CMK (cell line): ENCODE results near the gene CLOCK.
A peak's percentile ranks its signal among the peaks of the same experiment; 100 is the strongest.
"Not testable (repeated sequence)": the region's sequence is repeated elsewhere in the genome, so short reads cannot be mapped to it uniquely, and the experiment has no call there.

Experiments
- DNase-seq: peaks from one replicate; pipeline ENCODE4 v3.0.0-alpha.2; 2010; ENCODE audit warnings: low read depth

CLOCK gene, protein sequence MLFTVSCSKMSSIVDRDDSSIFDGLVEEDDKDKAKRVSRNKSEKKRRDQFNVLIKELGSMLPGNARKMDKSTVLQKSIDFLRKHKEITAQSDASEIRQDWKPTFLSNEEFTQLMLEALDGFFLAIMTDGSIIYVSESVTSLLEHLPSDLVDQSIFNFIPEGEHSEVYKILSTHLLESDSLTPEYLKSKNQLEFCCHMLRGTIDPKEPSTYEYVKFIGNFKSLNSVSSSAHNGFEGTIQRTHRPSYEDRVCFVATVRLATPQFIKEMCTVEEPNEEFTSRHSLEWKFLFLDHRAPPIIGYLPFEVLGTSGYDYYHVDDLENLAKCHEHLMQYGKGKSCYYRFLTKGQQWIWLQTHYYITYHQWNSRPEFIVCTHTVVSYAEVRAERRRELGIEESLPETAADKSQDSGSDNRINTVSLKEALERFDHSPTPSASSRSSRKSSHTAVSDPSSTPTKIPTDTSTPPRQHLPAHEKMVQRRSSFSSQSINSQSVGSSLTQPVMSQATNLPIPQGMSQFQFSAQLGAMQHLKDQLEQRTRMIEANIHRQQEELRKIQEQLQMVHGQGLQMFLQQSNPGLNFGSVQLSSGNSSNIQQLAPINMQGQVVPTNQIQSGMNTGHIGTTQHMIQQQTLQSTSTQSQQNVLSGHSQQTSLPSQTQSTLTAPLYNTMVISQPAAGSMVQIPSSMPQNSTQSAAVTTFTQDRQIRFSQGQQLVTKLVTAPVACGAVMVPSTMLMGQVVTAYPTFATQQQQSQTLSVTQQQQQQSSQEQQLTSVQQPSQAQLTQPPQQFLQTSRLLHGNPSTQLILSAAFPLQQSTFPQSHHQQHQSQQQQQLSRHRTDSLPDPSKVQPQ

DNA sequence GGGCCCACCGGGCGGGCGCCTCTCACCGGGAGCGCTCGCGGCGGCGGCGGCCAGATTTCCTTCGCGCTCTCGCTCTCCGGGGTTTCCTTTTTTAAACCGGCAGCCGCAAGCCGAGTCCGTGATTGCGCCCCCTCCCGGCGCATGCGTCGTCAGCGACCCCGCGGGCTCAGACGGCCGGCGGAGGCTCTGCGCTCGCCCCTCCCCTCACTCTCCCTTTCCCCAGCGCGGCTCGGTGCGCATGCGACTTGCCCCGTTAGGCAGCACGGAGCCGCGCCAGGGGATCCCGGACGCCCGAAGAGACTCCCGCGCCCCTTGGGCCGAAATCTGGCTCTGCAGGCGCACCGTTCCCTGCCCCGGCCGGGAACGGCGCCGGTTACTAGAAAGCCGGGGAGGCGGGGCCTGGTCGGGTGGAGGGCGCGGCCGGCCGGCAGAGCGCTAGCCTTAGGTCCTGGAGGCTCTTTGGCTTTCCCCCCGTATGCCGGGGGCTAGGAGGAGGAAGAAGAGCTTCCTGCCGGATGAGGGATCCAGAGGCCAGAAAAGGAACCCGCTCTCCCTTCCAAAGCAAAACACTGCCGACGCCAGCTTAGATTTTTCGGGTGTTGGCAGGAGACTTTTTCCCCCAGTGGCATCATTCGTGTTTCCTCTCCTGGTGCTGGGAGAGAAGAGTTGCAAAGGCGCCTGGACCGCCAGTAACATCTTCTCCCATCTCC is at the start of gene CLOCK:
CLOCK (minus strand) TSS at position 154 of the 710 bp plus-strand sequence. CDS start 64,124 bp downstream, outside the sequence.
- DNase-seq, result peak; percentile 55

DNA sequence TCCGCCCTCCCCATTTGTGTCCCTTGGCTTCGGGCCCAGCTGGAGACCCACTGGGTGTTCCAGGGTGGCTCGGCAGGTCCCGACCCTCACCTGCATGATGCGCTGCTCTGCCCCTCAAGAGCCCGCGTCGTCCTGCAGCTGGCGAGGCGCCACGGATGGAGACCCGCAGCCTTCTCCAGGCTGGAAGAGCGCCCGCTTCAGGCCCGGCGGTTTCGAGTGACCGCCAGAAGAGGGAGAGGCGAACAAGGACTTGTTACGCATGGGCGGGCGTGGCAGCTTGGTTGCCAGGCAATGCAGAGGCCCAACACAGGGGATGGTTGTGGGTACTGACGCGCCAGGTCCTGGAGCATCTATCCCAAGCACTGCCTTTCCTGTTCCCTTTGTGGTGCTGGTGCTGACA is 45.3 kb upstream of the CLOCK start, which contains the start of gene PDCL2:
PDCL2 (minus strand) TSS at position 232 of the 400 bp plus-strand sequence; CDS start at position 96, 136 bp downstream.
- DNase-seq, result no peak

DNA sequence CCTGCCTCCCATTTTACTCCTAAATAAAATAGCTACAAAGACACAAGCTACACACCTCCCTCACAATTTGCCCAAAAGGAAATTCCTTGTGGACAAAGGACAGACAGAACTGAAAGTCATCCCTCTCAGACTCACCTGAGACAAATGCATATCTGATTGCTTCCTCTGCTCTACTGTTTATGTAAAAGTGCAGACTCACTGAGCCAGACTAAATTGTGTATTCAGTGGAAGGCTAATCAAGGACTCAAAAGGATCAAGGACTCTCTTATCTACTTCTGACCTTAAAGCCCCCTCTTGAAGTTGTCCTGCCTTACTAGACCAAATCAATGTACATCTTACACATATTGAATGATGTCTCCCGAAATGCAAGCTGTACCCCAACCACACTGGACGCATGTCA is 41.5 kb upstream of the CLOCK start:
- no peak for DNase-seq

DNA sequence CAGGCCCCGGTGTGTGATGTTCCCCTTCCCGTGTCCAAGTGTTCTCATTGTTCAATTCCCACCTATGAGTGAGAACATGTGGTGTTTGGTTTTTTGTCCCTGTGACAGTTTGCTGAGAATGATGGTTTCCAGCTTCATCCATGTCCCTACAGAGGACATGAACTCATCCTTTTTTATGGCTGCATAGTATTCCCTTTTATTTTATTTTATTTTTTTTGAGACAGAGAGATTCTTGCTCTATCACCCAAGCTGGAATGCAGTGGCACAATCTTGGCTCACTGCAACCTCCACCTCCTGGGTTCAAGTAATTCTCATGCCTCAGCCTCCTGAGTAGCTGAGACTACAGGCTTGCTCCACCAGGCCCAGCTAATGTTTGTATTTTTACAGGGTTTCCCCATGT is 36.1 kb upstream of the CLOCK start:
- not testable (repeated sequence) for DNase-seq

DNA sequence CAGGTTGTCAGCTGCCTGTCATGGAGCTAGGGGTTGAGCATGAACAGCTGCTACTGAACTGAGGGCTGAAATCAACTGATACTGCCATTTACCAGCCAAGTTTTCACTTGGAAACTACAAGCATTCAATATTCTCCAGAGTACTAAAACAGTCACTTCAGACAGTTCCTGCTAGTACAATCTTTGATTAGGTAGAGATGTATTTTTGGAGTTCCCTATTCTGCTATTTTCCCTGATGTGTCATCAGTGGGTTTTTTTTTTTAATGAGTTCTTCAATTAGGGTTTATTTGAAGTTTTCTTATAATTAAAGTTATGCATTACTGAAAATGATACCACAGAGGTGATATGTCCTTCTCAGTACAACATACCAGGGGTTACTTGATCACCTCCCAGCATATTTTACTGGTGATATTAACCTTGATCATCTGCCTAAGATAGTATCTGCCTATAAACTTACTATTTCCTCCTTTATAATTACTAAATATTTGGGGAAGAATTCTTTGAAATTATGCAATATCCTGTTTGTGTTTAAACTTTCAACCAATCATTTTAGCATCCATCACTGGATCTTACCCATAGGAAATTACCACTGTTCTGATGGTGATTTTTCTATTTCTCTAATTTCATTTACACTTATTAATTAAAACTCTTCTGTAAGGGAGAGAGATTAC is 31.8 kb upstream of the CLOCK start:
- DNase-seq, result no peak

DNA sequence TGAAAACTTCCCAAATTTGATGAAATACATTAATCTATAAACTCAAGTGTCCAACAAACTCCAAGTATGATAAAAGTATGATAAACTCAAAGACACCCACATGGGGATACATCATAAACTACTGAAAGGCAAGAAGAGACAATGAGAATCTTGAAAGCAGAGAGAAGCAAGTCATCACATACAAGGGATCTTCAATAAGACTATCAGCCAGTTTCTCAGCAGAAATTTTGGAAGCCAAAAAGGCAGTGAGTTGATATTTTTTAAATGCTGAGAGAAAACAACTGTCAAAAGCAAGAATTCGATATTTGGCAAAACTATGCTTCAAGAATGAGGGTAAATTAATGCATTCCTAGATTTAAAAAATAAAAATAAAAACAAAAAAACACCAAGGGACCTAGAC is 28.8 kb upstream of the CLOCK start:
- no peak for DNase-seq

DNA sequence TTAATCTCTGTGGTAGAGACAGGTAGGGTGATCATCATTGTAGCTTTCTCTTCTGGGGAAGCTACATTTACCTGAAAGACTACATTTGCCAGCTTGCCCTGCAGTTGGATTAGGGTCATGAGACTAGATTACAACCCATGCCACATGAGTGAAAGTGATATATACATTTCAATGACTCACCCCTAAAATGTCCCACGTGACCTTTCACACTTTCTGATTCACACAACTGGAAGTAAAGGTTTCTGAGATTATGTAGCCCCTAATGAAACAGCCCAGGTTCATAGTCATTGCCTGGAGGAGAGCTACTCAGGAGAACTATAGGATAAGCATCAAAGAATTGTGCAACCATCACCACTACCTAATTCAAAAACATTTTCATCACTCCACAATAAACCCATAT is 27.5 kb upstream of the CLOCK start:
- no peak for DNase-seq

DNA sequence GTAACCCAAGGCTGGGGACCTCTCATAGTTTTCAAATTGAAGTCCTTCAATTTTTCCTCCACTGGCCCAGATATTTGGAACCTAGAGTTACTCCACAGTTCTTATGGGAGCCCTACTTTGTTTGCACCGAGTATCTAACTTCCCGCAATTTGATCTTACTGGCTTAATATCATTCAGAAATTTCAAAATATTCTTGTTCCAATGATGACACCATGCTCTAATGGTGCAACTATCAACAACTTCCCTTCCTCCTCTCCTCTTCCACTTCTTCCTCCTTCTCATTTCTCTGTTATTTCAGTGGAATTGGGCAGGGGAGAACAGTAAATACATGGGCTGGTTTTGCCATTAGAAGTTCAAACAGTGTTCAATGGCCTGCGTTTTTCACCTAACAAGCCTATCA is 25.1 kb upstream of the CLOCK start:
- DNase-seq, result no peak

DNA sequence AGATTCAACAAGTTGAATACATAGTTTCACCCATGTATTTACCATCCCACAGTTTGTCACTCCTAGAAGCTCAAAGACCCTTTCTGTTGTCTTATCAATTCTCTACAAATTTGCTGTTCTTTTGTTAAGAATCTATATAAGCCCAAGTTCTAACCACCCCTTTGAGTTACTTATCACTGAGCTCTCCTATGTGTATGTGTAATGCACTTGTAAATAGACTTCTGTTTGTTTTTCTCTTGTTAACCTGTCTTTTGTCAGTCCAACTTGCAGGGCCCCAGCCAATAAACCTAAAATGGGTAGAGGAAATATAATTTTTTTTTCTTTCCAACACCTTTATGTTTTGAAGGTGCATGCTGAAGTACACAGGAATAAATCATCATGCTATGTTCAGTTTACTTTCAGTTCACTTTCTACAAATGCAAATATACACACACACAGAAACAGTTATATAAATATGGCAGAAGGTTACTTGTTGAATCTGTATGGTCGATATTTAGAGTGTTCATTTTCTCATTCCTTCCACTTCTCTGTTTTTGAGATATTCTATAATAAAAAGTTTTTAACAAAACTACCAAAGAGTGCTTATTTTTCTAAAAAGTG is 22.3 kb upstream of the CLOCK start:
- DNase-seq, result no peak

DNA sequence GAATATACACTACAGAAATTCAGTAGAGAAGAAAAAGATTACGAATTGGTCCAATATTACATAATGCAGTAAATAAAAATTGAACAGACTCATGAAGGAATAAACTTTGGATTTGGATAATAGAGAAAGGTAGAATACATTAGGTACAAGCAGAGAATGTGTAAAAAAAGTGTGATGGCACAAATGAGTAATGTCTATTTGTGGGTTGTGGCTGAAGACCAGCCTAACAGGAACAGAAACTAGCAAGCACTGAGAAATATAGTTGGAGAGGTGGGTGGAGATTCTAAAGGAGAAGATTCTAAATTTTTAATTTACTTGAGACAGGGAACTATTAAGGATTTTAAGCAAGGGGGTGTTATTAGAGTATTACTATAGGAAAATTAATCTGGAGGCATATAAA is 15.2 kb upstream of the CLOCK start:
- DNase-seq, result no peak

DNA sequence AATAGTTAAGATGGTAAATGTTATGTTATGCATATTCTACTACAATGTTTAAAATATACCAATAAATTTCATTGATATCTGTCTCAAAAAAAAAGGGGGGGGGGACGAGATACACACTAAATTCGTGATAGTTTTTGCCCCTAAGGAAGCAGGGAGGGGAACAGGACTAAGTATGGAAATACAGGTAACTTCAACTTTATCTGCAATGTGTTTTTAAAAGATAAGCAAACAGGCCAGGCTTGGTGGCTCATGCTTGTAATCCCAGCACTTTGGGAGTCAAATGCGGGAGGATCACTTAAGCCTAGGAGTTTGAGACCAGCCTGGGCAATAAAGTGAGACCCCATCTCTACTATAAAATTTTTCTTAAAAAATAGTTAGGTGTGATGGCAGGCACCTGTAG is 13.4 kb upstream of the CLOCK start:
- DNase-seq, result no peak

DNA sequence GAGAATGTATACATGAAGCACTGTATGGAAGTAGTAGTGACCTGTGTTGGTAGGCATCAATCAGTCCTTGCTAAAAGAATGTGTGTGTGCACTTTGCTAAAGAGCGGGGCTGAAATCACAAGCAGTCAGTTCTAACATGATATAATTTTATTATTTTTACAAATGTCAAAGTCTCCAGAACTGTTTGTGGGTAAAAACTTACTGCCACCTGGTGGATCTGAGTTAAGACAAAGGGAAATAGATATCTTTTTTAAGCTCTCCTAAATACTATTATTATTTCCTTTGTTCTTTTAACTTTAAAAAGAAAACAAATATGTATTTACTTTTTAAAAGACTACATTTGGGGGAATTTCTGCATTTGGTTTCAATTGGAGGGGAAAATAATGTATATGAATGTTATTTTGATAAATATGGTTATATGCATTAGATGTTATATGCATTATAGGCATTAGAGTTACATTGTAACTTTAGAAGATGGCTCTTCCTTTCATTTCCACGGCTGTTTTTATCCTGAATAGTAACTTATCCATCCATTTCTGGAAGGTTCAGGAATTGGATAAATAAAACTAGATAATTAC is 7.8 kb upstream of the CLOCK start:
- no peak for DNase-seq

DNA sequence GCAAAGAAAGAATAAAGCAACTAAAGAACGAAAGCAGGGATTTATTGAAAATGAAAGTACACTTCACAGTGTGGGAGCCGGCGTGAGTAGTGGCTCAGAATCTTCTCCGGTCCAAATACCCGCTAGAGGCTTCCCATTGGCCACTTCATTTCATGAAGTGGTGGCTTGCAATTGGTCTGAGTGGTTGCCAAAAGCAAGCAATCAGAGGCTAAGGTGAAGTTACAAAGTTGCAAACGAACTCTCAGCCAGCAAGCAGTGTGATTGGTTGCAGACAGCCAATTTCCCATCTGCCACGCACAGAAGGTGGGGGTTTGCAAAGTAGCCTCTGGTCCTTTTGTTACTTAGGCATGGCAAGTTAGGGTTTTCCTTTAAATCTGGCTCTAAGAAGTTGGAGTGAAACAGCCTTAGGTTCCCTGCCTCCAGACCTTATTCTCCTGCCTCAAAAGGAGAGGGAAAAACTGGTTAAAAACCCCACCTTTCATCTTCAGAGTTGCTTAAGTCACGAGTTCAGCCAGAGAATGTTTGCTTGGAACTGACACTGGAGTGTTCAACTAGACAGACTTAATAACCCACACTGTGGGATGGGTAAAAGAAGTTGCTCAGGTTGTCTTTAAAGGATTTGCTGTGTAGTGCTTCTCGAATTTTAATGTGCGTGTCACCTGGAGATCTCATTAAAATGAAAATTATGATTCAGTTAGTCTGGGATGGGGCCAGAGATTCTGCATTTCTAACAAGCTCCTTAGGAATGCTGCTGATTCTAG is 6.9 kb upstream of the CLOCK start:
- DNase-seq, result no peak

DNA sequence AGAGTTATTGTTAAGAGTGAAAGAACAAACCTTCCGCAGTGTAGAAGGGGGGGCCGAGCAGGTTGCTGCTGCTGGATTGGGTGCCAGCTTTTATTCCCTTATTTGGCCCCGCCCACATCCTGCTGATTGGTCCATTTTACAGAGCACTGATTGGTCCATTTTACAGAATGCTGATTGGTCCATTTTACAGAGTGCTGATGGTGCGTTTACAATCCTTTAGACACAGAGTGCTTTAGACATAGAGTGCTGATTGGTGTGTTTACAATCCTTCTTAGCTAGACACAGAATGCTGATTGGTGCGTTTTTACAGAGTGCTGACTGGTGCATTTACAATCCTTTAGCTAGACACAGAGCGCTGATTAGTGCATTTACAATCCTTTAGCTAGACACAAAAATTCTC is 5.3 kb upstream of the CLOCK start:
- not testable (repeated sequence) for DNase-seq

DNA sequence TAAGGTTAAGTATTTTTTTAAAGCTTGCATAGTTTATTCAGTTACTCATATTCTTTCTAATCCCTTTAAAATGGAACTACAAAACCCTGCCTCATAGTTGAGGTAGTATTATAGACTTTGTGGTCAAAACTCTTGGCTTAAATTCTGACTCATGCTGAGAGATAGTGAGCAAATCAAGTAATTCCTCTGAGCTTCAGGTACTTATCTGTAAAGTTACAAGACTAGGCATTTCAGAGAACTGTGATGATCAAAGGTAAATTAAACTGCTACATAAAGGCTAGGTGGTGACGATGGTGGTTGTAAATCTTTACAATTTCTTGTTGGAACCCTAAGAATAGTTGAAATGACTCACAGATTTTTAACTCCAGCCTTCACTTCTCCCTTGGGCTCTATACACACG is 3.2 kb upstream of the CLOCK start:
- DNase-seq, result no peak

DNA sequence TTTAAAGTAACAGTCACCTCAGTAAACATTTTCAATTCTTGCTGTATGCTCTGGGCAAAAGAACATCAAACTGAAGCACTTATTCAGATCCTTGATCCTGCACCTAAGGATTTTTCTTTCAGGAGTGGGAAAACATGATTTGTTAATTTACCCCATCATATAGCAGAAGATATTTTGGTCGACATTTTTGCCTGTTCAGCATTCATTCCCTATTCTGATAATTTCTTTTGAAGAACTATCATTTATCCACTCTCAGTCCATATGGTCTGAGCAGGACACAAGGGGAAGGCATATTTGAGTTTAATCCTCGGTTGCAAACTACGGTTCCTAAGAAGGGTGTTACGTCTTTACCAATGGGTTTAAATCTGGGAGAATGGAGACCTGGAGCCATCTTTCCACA is 1.2 kb upstream of the CLOCK start:
- DNase-seq, result no peak

DNA sequence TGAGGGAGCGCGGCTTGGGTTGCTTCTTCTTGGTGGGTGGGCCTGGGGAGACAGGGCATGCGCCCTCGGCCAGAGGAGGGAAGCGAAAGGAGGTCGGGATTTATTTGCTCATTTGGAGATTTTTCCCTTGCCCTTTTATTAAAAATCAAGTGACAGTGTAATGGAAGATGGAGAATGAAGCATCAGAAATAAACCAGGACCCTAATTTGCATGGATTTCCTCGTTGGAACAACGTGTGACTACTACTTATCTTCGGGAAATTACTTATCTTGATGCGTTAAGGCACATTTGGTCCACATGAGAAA is 709 bp upstream of the CLOCK start:
- no peak for DNase-seq

DNA sequence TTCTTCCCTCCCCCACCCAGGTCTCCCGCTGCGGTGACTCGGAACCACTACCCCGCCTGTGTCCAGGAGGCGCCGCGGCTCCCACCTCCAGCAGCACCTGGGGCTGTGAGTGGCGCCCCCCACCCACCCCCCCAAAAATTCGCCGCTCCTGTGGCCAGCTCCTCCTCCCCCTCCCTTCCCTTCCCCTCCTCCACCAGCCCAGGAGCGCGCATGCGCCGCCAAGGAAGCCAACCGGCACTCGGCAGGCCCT is 278 bp downstream of the CLOCK start:
- no peak for DNase-seq

DNA sequence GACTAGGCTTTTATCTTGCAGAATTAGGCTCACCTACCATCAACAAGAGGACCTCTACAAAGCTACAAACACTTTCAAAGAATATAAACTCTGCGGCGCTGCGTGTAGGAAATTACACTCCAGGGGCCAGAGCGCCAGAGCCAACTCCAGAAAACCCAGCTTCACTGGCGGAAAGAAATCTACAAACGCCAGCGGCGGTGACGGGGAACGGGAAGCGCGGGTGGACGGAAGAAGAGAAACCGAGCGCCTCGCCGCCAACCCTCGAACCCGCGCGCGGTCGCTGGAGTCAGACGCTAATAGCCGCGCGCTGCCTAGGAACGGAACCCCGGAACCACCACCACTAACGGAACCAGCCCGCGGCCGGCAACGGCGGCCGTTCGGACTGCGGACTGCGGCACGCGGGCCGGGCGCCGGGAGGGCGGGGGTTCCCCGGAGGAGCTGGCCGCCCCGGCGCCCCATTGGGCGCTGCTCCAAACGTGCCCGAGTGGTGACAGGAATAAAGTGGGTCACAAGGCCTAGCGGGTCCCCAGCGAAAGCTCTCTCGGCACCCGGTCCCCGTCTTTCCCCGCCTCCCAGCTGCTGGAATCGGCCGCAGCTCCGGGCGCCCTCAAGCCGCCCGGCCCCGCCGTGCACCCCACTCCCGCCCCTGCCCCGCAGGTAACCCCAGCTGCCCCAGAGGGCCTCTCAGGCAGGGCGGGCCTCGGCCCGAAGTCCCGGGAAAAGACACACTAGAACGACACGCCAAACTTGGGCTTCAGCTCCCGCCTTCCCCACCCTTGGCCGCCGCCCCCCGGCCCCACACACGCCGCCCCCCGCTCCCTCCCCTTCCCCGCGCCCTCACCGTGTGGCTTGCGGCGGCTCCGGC is 836 bp downstream of the CLOCK start:
- DNase-seq, result peak; percentile 45

DNA sequence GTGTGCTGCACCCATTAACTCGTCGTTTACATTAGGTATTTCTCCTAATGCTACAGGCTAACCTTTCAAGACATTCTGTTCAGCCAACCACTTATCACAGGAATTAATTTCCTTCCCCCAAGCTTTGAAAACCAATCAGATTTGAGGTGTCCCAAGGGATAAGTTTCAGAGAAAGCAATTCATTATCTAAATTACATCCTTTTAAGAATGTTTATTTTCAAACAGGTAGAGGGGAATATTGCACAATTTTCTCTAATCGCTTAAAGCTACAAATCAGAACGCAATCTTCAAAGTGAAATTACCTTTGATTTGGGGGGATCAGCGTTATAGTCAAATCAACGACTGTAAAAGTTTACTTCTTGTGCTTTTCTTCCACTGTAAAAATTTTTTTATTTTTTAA is 1.6 kb downstream of the CLOCK start:
- no peak for DNase-seq
